Heart left ventricle (tissue), 16 donors: ENCODE measurements around the gene AGPAT1. TPM values are rescaled to one million over a fixed set of nuclear protein-coding genes. Genes with fewer than 3 reads are reported as not detected.

ENCODE experiments used
- ATAC-seq, 4 donors: fragments of 200-7000 bp; cut with Tn5 transposase; one replicate each; pipeline ENCODE4 v1.9.1; 2020 to 2022; ENCODE audit warnings: moderate library complexity in 4 of 4, mild to moderate bottlenecking in 3 of 4, moderate number of reproducible peaks in 1 of 4
- DNase-seq, 5 donors: peaks; one replicate each; pipeline ENCODE4 v3.0.0-alpha.2; 2020
- H3K27ac ChIP-seq, 12 donors: fragments of 200-600 bp; sonication (generic) in 4 of 12; one replicate each; pipeline versions ENCODE4 v1.5.0 to v1.8.0; 2016 to 2022; ENCODE audit warnings: mild to moderate bottlenecking in 2 of 12
- H3K27me3 ChIP-seq, 9 donors: fragments of 200-600 bp; sonication (generic) in 2 of 9; one replicate each; pipeline versions ENCODE4 v1.5.1 to v1.8.0; 2016 to 2022; ENCODE audit warnings: mild to moderate bottlenecking in 3 of 9
- H3K36me3 ChIP-seq, 9 donors: fragments of 200-600 bp; sonication (generic) in 2 of 9; one replicate each; pipeline versions ENCODE4 v1.5.0 to v1.8.0; 2018 to 2022; ENCODE audit warnings: mild to moderate bottlenecking in 2 of 9
- H3K4me1 ChIP-seq, 12 donors: fragments of 200-600 bp; sonication (generic) in 4 of 12; one replicate each; pipeline versions ENCODE4 v1.5.0 to v1.8.0; 2016 to 2022; ENCODE audit warnings: mild to moderate bottlenecking in 3 of 12
- H3K4me3 ChIP-seq, 12 donors: fragments of 200-600 bp; sonication (generic) in 4 of 12; one replicate each; pipeline versions ENCODE4 v1.5.0 to v1.8.0; 2017 to 2022; ENCODE audit warnings: mild to moderate bottlenecking in 9 of 12, moderate library complexity in 4 of 12
- H3K9me3 ChIP-seq, 12 donors: fragments of 200-600 bp; sonication (generic) in 4 of 12; one replicate each; pipeline versions ENCODE4 v1.5.0 to v1.8.0; 2016 to 2022; ENCODE audit warnings: mild to moderate bottlenecking in 1 of 12
- POLR2A ChIP-seq, 2 donors: fragments of 450-650 bp; IDR thresholded peaks; one replicate each; pipeline ENCODE4 v1.6.1; 2017; ENCODE audit warnings: antibody characterized with exemption in 2 of 2, mild to moderate bottlenecking in 2 of 2, moderate library complexity in 2 of 2
- WGBS, 4 donors: extraction: QIAGEN DNeasy Blood & Tissue Kit in 2 of 4; methylation state at CpG; one replicate each; pipeline versions ENCODE4 v1.1.5 to v1.1.7; 2013 to 2018; 5-methylcytosine and 5-hydroxymethylcytosine counted together
- intact Hi-C, 10 donors: fragments of 100-400 bp; cut with DNase I; formaldehyde crosslinking; loops; one replicate each; pipeline versions ENCODE4 v1.11.1 to v1.14.2; 2022
- polyA plus RNA-seq, 2 donors: library from polyadenylated mRNA; stranded (reverse); fragments of 200-250 nt; gene quantifications; one replicate each; pipeline ENCODE4 v1.2.3, GENCODE V29; 2013
- total RNA-seq, 9 donors: library from RNA; depleted of rRNA in 2 of 9; stranded (reverse); fragments of >200 nt in 2 of 9; fragmentation: NEBNext Ultra II Directional in 3 of 9; extraction: Animal tissue kit (Norgen Biotek cat#: 25700) in 3 of 9; gene quantifications; one replicate each; pipeline versions ENCODE4 v1.1.0 to v1.2.4, GENCODE V29; 2016 to 2023
- TF ChIP-seq, protein P1 (sequence below), 12 donors: fragments of 200-600 bp; sonication (generic) in 4 of 12; IDR thresholded peaks; one replicate each; pipeline versions ENCODE4 v1.5.0 to v1.8.0; 2018 to 2022; ENCODE audit warnings: antibody characterized with exemption in 12 of 12, mild to moderate bottlenecking in 5 of 12
- donor health status: ischemic (EF 13 %, LVEDD 7.1; RV severe dilation, severe dysfunction).
- donor health status: healthy with polysubstance abuse.
- donor health status: DM: no; HTN: yes; CAD: no.
- donor health status: DM: no; HTN: no; CAD: no.
- donor health status: ischemic (EF 25% LVEDD 6.9; RV normal size, moderate dysfunction).
- donor health status: ischemic (EF 25% LVEDD 5.7; RV mildly dilated, moderate dysfunction).
- donor health status: healthy.
- donor health status: DM: yes; HTN: yes; CAD: no.
- donor health status: ischemic (EF 35%, LVEDD 5.7; RV mildly dilated, moderate dysfunction).
- donor health status: nonischemic (EF 11% LVEDD 7.7; RV severe dilation, severe dysfunction).
- donor health status: DM: yes; HTN: yes; CAD: no.
- donor health status: PGD.
- donor health status: ischemic (EF 29% LVEDD 5.4; RV normal size, mild dysfunction).
- donor health status: nonischemic (EF 23%, LVEDD 6.1; RV moderate dilation, normal function).

AGPAT1 gene
- total and polyA plus RNA-seq, 11 donors, result 43.5 to 79.1 (median 51.0) TPM

DNA sequence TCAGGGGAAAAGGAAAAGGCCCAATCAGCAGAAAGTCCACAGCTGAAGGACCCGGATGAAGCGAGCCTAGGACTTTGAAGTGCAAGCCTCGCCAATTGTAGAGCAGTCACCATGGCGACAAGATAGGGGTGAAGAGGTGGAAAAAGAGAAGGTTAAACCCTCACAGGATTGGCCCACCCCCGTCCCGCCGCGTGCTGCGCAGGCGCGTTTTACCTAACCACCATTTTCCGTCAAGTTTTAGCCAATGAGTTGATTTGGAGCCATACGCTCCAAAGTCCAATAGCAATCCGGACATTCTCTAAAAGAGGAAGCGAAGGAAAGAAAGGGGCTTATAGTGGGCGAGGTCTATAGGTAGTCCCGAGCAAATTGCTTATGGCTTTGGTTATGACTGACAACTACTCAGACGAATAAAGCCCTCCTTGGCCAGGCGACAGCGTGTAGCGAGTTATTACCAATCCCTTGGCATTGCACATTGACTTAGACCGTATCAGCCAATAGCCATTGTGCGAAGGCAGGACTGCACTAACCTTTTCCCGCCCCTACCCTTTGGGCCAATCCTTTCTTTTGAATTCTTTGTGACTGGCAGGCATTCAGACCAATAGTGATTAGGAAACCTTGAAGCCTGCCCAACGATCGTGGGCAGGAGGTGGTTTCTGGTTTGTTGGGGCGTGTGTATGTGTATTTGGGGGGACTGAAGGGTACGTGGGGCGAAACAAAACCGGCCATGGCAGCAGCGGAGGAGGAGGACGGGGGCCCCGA lies 2.1 kb upstream of the AGPAT1 start, which contains the start of gene RNF5:
Gene RNF5, plus strand, starts transcription at position 618 of the 759 bp plus-strand sequence. Its CDS starts 107 bp downstream, at position 725.
- Histone ChIP-seq H3K9me3 (no peaks in the 10 kb centered on the region), H3K4me3 (peak within 1 kb of the TSS; percentile 47 to 99 (median 87)), H3K4me1 (peaks cover 11 to 76% (median 52%) of the 10 kb centered on the region in 12 donors), H3K27ac (peak within 1 kb of the TSS; percentile 87 to 100 (median 97)), H3K27me3 (no peaks in the 10 kb centered on the region), H3K36me3 (peaks cover 0 to 36% (median 25%) of the 10 kb centered on the region in 9 donors)
- ATAC-seq (peak; percentile 82 to 89 (median 88)), DNase-seq (peak; percentile 92 to 98 (median 97))
- intact Hi-C loops, result loop anchor here in 6 of 10 donors (1.0 to 10.0 kb wide), 5 partner anchors 17 to 513 kb away; partner anchors contain the start of genes C6orf47 (in 2 of the 6), CSNK2B (in 2 of the 6), GPANK1 (in 2 of the 6) and LY6G5B (in 2 of the 6)
- 0 to 2% (median 1%) methylated on average over 28 to 33 of the region's 33 CpGs for WGBS, 4 donors
- TF ChIP-seq, protein P1, sequence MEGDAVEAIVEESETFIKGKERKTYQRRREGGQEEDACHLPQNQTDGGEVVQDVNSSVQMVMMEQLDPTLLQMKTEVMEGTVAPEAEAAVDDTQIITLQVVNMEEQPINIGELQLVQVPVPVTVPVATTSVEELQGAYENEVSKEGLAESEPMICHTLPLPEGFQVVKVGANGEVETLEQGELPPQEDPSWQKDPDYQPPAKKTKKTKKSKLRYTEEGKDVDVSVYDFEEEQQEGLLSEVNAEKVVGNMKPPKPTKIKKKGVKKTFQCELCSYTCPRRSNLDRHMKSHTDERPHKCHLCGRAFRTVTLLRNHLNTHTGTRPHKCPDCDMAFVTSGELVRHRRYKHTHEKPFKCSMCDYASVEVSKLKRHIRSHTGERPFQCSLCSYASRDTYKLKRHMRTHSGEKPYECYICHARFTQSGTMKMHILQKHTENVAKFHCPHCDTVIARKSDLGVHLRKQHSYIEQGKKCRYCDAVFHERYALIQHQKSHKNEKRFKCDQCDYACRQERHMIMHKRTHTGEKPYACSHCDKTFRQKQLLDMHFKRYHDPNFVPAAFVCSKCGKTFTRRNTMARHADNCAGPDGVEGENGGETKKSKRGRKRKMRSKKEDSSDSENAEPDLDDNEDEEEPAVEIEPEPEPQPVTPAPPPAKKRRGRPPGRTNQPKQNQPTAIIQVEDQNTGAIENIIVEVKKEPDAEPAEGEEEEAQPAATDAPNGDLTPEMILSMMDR (IDR thresholded peaks at IDR 0.05), result no peak
- peak in 1 of 2 donors; percentile 30 for TF ChIP-seq POLR2A (IDR thresholded peaks at IDR 0.05)

DNA sequence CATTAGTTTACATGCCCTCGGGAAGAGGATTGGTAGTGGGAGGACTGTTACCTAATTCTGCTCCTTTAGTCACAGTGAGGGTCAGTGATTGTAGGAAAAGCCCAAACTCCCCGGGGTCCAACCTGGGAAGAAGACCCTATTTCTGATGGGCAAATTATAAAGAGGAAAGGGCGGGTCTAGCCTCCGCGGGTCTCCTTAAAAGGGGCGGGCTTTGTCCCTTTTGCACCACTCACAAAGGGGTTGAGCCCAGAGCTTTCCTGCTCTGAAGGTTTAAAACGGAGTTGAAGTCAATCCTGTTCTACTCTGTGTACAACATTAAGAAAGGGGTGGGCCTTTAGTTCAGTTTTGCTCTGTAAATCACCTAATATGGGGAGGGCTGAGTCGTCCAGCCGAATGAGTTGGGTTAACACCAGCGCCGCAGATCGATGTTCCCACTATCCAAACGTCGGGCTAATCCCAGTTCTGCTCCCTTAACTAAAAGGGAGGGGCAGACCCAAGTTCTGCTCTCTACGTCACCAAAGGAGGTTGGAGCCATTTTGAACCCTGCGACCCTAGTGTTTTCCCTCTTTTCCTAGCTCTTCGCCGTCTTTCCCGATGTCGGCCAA lies 1.4 kb upstream of the AGPAT1 start:
- peak overlapping the region; percentile 26 to 99 (median 87) for H3K4me3 ChIP-seq
- H3K4me1 ChIP-seq, result peaks cover 11 to 71% (median 48%) of the 10 kb centered on the region in 12 donors
- peaks cover 0 to 29% (median 18%) of the 10 kb centered on the region in 9 donors for H3K36me3 ChIP-seq
- WGBS, 4 donors, result 0 to 2% (median 1%) methylated on average over 19 to 20 of the region's 20 CpGs
- peak in 1 of 2 donors; percentile 39 for TF ChIP-seq POLR2A (IDR thresholded peaks at IDR 0.05)
- TF ChIP-seq, protein P1 (IDR thresholded peaks at IDR 0.05), result no peak
- no peaks in the 10 kb centered on the region for H3K27me3 ChIP-seq
- peak overlapping the region; percentile 87 to 100 (median 97) for H3K27ac ChIP-seq
- peak in 1 of 5 donors; percentile 59 for DNase-seq
- no peaks in the 10 kb centered on the region for H3K9me3 ChIP-seq
- ATAC-seq, result peak; percentile 1 to 23 (median 15)
- intact Hi-C loops, result loop anchor here in 5 of 10 donors (1.0 to 10.0 kb wide), 5 partner anchors 18 to 512 kb away; partner anchors contain the start of genes C6orf47 (in 2 of the 5), CSNK2B (in 2 of the 5), GPANK1 (in 2 of the 5) and LY6G5B (in 2 of the 5)

- Histone ChIP-seq H3K4me3 (peak overlapping the region; percentile 5 to 99 (median 88)), H3K4me1 (peaks cover 11 to 64% (median 43%) of the 10 kb centered on the region in 12 donors), H3K9me3 (no peaks in the 10 kb centered on the region), H3K36me3 (peaks cover 0 to 23% (median 15%) of the 10 kb centered on the region in 9 donors), H3K27ac (peak overlapping the region; percentile 87 to 100 (median 97)), H3K27me3 (no peaks in the 10 kb centered on the region)
- 18 to 30% (median 22%) methylated on average over 5 of the region's 5 CpGs for WGBS, 4 donors
- DNase-seq, result no peak
- ATAC-seq, result no peak
- TF ChIP-seq, protein P1 (IDR thresholded peaks at IDR 0.05), result no peak
- no peak for TF ChIP-seq POLR2A (IDR thresholded peaks at IDR 0.05)
- intact Hi-C loops, result loop anchor here in 5 of 10 donors (1.0 to 10.0 kb wide), 7 partner anchors 19 to 512 kb away; partner anchors contain the start of genes C6orf47 (in 2 of the 5), CSNK2B (in 2 of the 5), FKBPL (in 2 of the 5) and GPANK1 (in 2 of the 5)
These were observed 745 bp upstream of the AGPAT1 start for GRCh38 chr6:32176476-32177182.
